Measurements from ENCODE around the gene ADAMTSL1. TPM values are rescaled to one million over a fixed set of nuclear protein-coding genes. Genes with fewer than 3 reads are reported as not detected.

Gene ADAMTSL1, protein sequence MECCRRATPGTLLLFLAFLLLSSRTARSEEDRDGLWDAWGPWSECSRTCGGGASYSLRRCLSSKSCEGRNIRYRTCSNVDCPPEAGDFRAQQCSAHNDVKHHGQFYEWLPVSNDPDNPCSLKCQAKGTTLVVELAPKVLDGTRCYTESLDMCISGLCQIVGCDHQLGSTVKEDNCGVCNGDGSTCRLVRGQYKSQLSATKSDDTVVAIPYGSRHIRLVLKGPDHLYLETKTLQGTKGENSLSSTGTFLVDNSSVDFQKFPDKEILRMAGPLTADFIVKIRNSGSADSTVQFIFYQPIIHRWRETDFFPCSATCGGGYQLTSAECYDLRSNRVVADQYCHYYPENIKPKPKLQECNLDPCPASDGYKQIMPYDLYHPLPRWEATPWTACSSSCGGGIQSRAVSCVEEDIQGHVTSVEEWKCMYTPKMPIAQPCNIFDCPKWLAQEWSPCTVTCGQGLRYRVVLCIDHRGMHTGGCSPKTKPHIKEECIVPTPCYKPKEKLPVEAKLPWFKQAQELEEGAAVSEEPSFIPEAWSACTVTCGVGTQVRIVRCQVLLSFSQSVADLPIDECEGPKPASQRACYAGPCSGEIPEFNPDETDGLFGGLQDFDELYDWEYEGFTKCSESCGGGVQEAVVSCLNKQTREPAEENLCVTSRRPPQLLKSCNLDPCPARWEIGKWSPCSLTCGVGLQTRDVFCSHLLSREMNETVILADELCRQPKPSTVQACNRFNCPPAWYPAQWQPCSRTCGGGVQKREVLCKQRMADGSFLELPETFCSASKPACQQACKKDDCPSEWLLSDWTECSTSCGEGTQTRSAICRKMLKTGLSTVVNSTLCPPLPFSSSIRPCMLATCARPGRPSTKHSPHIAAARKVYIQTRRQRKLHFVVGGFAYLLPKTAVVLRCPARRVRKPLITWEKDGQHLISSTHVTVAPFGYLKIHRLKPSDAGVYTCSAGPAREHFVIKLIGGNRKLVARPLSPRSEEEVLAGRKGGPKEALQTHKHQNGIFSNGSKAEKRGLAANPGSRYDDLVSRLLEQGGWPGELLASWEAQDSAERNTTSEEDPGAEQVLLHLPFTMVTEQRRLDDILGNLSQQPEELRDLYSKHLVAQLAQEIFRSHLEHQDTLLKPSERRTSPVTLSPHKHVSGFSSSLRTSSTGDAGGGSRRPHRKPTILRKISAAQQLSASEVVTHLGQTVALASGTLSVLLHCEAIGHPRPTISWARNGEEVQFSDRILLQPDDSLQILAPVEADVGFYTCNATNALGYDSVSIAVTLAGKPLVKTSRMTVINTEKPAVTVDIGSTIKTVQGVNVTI (N-terminal part only)
- total RNA-seq, result 1 to 10 TPM; 3.6 to 7.5 (median 4.2) TPM

DNA sequence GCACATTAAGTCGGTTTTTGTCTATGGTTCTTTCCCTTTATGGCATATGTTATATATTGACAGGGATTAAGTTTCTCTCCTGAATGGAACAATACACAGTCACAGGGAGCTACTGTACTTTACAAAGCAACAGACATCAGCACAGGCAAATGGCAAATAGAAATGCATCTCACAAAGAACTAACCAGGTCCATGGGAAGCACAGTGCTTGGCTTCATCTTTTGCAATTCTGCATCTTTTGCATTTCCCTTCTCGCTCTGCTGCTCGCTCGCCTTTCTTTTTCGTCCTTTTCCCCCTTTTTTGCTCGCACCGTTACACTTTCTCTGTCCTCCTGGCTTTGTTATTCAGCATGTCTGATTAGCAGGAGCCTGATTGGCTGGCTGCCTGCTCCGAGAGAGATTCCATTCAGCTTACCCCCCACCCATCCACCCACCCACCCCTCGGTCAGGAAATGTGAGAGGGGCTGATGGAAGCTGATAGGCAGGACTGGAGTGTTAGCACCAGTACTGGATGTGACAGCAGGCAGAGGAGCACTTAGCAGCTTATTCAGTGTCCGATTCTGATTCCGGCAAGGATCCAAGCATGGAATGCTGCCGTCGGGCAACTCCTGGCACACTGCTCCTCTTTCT lies at the start of gene ADAMTSL1:
ADAMTSL1 (plus strand) TSS at position 502 of the 628 bp plus-strand sequence; CDS start at position 582, 80 bp downstream.
- Histone ChIP-seq H3K4me1 (no peaks in the 10 kb centered on the region), H3K36me3 (no peaks in the 10 kb centered on the region), H3K9me3 (peaks cover 0 to 6% of the 10 kb centered on the region in 2 donors), H3K27me3 (no peaks in the 10 kb centered on the region), H3K4me3 (peak within 1 kb of the TSS; percentile 34 to 62 (median 35)), H3K27ac (peak within 1 kb of the TSS in 1 of 2 donors; percentile 53)
- intact Hi-C loops (cut with DNase I; ENCODE audit: low total_unique reads), result no loop called here
- DNase-seq (ENCODE audit: low spot score in 2 of 2), result peak in 1 of 2 donors; percentile 54
- no peak for TF ChIP-seq POLR2AphosphoS5 (IDR thresholded peaks at IDR 0.05)
- TF ChIP-seq, protein P1, sequence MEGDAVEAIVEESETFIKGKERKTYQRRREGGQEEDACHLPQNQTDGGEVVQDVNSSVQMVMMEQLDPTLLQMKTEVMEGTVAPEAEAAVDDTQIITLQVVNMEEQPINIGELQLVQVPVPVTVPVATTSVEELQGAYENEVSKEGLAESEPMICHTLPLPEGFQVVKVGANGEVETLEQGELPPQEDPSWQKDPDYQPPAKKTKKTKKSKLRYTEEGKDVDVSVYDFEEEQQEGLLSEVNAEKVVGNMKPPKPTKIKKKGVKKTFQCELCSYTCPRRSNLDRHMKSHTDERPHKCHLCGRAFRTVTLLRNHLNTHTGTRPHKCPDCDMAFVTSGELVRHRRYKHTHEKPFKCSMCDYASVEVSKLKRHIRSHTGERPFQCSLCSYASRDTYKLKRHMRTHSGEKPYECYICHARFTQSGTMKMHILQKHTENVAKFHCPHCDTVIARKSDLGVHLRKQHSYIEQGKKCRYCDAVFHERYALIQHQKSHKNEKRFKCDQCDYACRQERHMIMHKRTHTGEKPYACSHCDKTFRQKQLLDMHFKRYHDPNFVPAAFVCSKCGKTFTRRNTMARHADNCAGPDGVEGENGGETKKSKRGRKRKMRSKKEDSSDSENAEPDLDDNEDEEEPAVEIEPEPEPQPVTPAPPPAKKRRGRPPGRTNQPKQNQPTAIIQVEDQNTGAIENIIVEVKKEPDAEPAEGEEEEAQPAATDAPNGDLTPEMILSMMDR (IDR thresholded peaks at IDR 0.05), result no peak
- no peak for TF ChIP-seq POLR2A (IDR thresholded peaks at IDR 0.05)

DNA sequence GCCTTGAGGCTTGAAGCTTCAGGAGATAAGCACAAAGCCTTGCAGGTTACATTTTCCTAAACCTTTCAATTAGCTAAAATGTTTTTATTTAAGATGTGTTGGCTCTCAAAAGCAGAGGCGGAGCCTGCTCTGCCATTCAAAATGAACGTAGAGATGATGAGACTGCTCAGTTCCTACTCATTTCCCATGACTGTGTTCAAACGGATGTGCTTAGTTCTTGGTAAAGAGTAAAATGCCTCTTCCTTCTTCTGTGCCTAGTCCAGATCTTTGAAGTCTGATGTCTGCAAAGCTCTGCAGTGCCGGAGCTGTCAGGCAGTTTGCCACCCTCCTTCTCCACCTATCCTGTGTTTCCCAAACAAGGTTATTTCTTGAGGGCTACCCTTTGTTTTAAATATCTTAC lies 46.3 kb upstream of the ADAMTSL1 start:
- no peak overlapping the region for H3K27ac ChIP-seq
- DNase-seq (ENCODE audit: low spot score in 2 of 2), result no peak
- H3K4me3 ChIP-seq, result no peak overlapping the region
- H3K9me3 ChIP-seq, result no peaks in the 10 kb centered on the region
- no peaks in the 10 kb centered on the region for H3K36me3 ChIP-seq
- H3K27me3 ChIP-seq, result no peaks in the 10 kb centered on the region
- intact Hi-C loops (cut with DNase I; ENCODE audit: low total_unique reads), result no loop called here
- H3K4me1 ChIP-seq, result no peaks in the 10 kb centered on the region
- TF ChIP-seq POLR2AphosphoS5 (IDR thresholded peaks at IDR 0.05), result no peak
- TF ChIP-seq, protein P1 (IDR thresholded peaks at IDR 0.05), result no peak
- TF ChIP-seq POLR2A (IDR thresholded peaks at IDR 0.05), result no peak

DNA sequence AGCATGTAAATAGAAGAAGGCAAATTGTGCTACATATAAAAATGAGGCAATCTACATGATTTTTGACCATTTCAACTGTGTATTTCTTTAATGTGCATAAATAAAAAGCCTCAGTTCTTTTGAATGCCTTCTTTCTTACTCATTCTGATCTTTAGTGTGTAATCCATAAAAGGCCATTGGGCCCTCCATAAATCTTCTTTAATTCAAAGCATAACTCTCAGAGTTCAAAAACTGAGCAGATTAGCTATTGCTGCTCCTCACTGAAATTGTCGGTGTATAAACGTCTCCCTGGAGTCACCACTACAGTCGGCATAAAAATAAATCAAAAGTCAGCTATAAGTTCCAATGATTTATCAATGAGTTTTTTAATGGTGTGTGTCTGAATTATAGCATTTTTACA lies 45.3 kb upstream of the ADAMTSL1 start:
- H3K27ac ChIP-seq, result no peak overlapping the region
- H3K36me3 ChIP-seq, result no peaks in the 10 kb centered on the region
- no peaks in the 10 kb centered on the region for H3K4me1 ChIP-seq
- H3K9me3 ChIP-seq, result no peaks in the 10 kb centered on the region
- H3K4me3 ChIP-seq, result no peak overlapping the region
- no peaks in the 10 kb centered on the region for H3K27me3 ChIP-seq
- TF ChIP-seq POLR2A (IDR thresholded peaks at IDR 0.05), result no peak
- no peak for TF ChIP-seq POLR2AphosphoS5 (IDR thresholded peaks at IDR 0.05)
- TF ChIP-seq, protein P1 (IDR thresholded peaks at IDR 0.05), result no peak
- no peak for DNase-seq (ENCODE audit: low spot score in 2 of 2)
- intact Hi-C loops (cut with DNase I; ENCODE audit: low total_unique reads), result no loop called here

DNA sequence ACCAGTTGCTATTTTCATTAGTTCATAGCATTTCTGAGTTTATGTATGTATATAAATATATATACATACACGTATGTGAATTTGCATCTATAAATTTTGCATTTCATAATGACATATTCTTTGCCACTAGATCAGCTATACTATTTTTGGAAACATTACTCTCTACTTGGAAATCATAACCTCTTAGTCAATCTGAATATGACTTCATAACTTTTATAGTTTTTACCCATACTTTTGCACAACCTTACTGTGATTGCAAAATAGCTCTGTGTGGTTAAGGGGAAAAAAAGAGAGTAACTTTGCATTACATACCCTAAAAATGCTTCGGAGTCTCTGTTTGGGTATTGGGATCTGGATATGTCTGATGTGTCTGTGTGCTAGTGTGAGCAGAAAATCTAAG lies 44.9 kb upstream of the ADAMTSL1 start:
- no peak overlapping the region for H3K27ac ChIP-seq
- H3K9me3 ChIP-seq, result no peaks in the 10 kb centered on the region
- intact Hi-C loops (cut with DNase I; ENCODE audit: low total_unique reads), result no loop called here

More for the DNA sequence above, 44.9 kb upstream of the ADAMTSL1 start:
- Histone ChIP-seq H3K4me1 (no peaks in the 10 kb centered on the region), H3K4me3 (no peak overlapping the region), H3K27me3 (no peaks in the 10 kb centered on the region), H3K36me3 (no peaks in the 10 kb centered on the region)
- DNase-seq (ENCODE audit: low spot score in 2 of 2), result no peak
- TF ChIP-seq, protein P1 (IDR thresholded peaks at IDR 0.05), result no peak
- TF ChIP-seq POLR2AphosphoS5 (IDR thresholded peaks at IDR 0.05) (no peak), POLR2A (IDR thresholded peaks at IDR 0.05) (no peak)
